Stimulated activated CD4-positive, alpha-beta T cell treated with anti-CD3 and anti-CD28 coated beads, Interleukin-1b, Interleukin-23, amount 100 ng/mL, for 24 hours (primary cell): ENCODE measurements around the gene LRRC8B.

Experiments used
- DNase-seq, 4 experiments: peaks; one replicate each; pipeline ENCODE4 v3.0.0-alpha.2; 2020; ENCODE audit warnings: low read depth in 4 of 4, low spot score in 1 of 4

Gene LRRC8B

GRCh38 chr1:89630048-89630447 is 105.4 kb downstream of the LRRC8B start:
- no peak for DNase-seq

- DNase-seq = no peak
Measured at GRCh38 chr1:89631816-89632656, 107.4 kb downstream of the LRRC8B start.

GRCh38 chr1:89632657-89633247 is 108.1 kb downstream of the LRRC8B start, which contains the start of gene LRRC8C:
Gene LRRC8C (plus strand): TSS chr1:89633120. CDS start chr1:89686474, 53,354 bp downstream.
- peak; percentile 67 to 84 (median 76) for DNase-seq

GRCh38 chr1:89633248-89633799 is 108.7 kb downstream of the LRRC8B start:
- DNase-seq = peak in 2 of 4 experiments; percentile 27 to 48

GRCh38 chr1:89633800-89634625 is 109.4 kb downstream of the LRRC8B start:
- DNase-seq = no peak

GRCh38 chr1:89635825-89636815 is 111.5 kb downstream of the LRRC8B start:
- DNase-seq = no peak

- DNase-seq = no peak
Measured at GRCh38 chr1:89637496-89637895, 112.9 kb downstream of the LRRC8B start.

- DNase-seq = no peak
Measured at GRCh38 chr1:89640440-89640839, 115.8 kb downstream of the LRRC8B start.

GRCh38 chr1:89641781-89642180 is 117.2 kb downstream of the LRRC8B start:
- DNase-seq = no peak

- no peak for DNase-seq
Measured at GRCh38 chr1:89643577-89643976, 118.9 kb downstream of the LRRC8B start.

- DNase-seq = no peak
Measured at GRCh38 chr1:89644119-89644814, 119.6 kb downstream of the LRRC8B start.

- DNase-seq = no peak
Measured at GRCh38 chr1:89646259-89646658, 121.6 kb downstream of the LRRC8B start.
